ENCODE measurements around the gene PKNOX1. TPM values are rescaled to one million over a fixed set of nuclear protein-coding genes. Genes with fewer than 3 reads are reported as not detected.
A peak's percentile ranks its signal among the peaks of the same experiment; 100 is the strongest.

The PKNOX1 gene
- total RNA-seq, 1 experiment from 2014 or later: 43.4 TPM

- no peak overlapping the region for H2AFZ ChIP-seq (ENCODE audit: low read length)
- H3K79me2 ChIP-seq (ENCODE audit: insufficient read depth, low read length): no peaks in the 10 kb centered on the region
- no peaks in the 10 kb centered on the region; the same call in 1 of the 2 replicates for H3K4me1 ChIP-seq (ENCODE audit: insufficient read depth, low read length)
- TF ChIP-seq, protein P1, sequence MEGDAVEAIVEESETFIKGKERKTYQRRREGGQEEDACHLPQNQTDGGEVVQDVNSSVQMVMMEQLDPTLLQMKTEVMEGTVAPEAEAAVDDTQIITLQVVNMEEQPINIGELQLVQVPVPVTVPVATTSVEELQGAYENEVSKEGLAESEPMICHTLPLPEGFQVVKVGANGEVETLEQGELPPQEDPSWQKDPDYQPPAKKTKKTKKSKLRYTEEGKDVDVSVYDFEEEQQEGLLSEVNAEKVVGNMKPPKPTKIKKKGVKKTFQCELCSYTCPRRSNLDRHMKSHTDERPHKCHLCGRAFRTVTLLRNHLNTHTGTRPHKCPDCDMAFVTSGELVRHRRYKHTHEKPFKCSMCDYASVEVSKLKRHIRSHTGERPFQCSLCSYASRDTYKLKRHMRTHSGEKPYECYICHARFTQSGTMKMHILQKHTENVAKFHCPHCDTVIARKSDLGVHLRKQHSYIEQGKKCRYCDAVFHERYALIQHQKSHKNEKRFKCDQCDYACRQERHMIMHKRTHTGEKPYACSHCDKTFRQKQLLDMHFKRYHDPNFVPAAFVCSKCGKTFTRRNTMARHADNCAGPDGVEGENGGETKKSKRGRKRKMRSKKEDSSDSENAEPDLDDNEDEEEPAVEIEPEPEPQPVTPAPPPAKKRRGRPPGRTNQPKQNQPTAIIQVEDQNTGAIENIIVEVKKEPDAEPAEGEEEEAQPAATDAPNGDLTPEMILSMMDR (conservative IDR thresholded peaks at IDR 0.05): no peak
- no peak overlapping the region for H4K5ac ChIP-seq (ENCODE audit: insufficient read length, low read depth, low read length)
- no peak overlapping the region for H3K27ac ChIP-seq (ENCODE audit: insufficient read length, low read depth, low read length)
- Mint-ChIP-seq H3K36me3 (ENCODE audit: insufficient read depth in 1 of 3, low read depth in 3 of 3) (peaks cover 18 to 90% (median 61%) of the 10 kb centered on the region in 3 experiments; a peak in 6 of 7 replicates), H3K4me3 (no peak overlapping the region), H3K9me3 (no peaks in the 10 kb centered on the region), H3K27ac (peak overlapping the region in 2 of 3 experiments; percentile 10 to 30; a peak in 1 of 7 replicates), H3K4me1 (peaks cover 3 to 4% of the 10 kb centered on the region in 2 experiments), H3K27me3 (ENCODE audit: low read depth) (no peaks in the 10 kb centered on the region)
- no peaks in the 10 kb centered on the region for H4K20me1 ChIP-seq (ENCODE audit: control insufficient read depth, insufficient read depth, insufficient read length)
- no CpG with 5 or more reads among the region's 6 CpGs for WGBS (ENCODE audit: extremely low coverage, insufficient read length, low lambda C conversion rate)
- no peaks in the 10 kb centered on the region for H3K79me1 ChIP-seq (ENCODE audit: insufficient read depth, low read depth, low read length, poor library complexity, severe bottlenecking)
- no peak overlapping the region for H3K4me2 ChIP-seq (ENCODE audit: insufficient read depth, insufficient read length, low read length)
- H3K9me3 ChIP-seq (ENCODE audit: control insufficient read depth, low read depth, low read length): no peaks in the 10 kb centered on the region
- no peak overlapping the region for H3K23ac ChIP-seq (ENCODE audit: insufficient read length, low read depth, low read length)
- no peak overlapping the region for H3K56ac ChIP-seq (ENCODE audit: insufficient read length, low read depth, low read length)
- H2BK120ac ChIP-seq (ENCODE audit: low read depth, low read length, poor library complexity, severe bottlenecking): no peak overlapping the region
- DNase-seq: no peak
- no peak overlapping the region for H4K8ac ChIP-seq (replicated peaks; ENCODE audit: insufficient read length, low read depth, low read length)
- no peaks in the 10 kb centered on the region for H3K23me2 ChIP-seq (ENCODE audit: insufficient read length, low read depth, low read length, poor library complexity, severe bottlenecking)
- no peak overlapping the region for H2BK20ac ChIP-seq (ENCODE audit: low read depth, low read length, poor library complexity, severe bottlenecking)
- no peak overlapping the region for H3K18ac ChIP-seq (ENCODE audit: insufficient read length, low read depth, low read length)
- H3K14ac ChIP-seq (ENCODE audit: insufficient read depth, low read length): no peak overlapping the region
- H2AK5ac ChIP-seq (ENCODE audit: insufficient read length, low read length): no peak overlapping the region
- no peak overlapping the region for H2BK15ac ChIP-seq (ENCODE audit: low read depth, low read length)
- no peaks in the 10 kb centered on the region for H3K27me3 ChIP-seq (ENCODE audit: insufficient read depth, low read length)
- no peak overlapping the region for H3T11ph ChIP-seq (ENCODE audit: low read length)
- no peak overlapping the region for H2BK12ac ChIP-seq (ENCODE audit: insufficient read length, low read depth, low read length)
- H2BK5ac ChIP-seq (ENCODE audit: insufficient read length, low read length): no peak overlapping the region
- no peak overlapping the region for H3K9ac ChIP-seq (ENCODE audit: extremely low read depth, insufficient read length, low read length)
- no peak overlapping the region for H3K4ac ChIP-seq (ENCODE audit: low read depth, low read length)
- H4K91ac ChIP-seq (ENCODE audit: insufficient read length, low read depth, low read length): no peak overlapping the region
Observed at GRCh38 chr21:43025636-43026180, 51.3 kb downstream of the PKNOX1 start.

All from H9 (cell line).